ENCODE data around the gene DST.

- TF ChIP-seq YY1 (IDR thresholded peaks at IDR 0.05; ENCODE audit: insufficient read depth, insufficient read length) (no peak), ZNF274 (IDR thresholded peaks at IDR 0.05; ENCODE audit: low read depth, low read length) (no peak), SUZ12 (IDR thresholded peaks at IDR 0.05; ENCODE audit: extremely low read depth, insufficient read depth, insufficient read length) (no peak)
Measured at GRCh38 chr6:56480246-56480645, 162.4 kb downstream of the DST start.

Measured in NT2/D1 (cell line).